GM12864 (cell line): ENCODE results near the gene GAA.

Experiments
- DNase-seq: peaks from one replicate; pipeline ENCODE4 v3.0.0-alpha.2; 2011; ENCODE audit warnings: low read depth
- H3K4me3 ChIP-seq: 2 replicates; pipeline ENCODE4 v1.5.1; 2011; ENCODE audit warnings: mild to moderate bottlenecking, low read depth, low read length, control low read depth
- CTCF ChIP-seq: IDR thresholded peaks from 2 replicates; pipeline ENCODE4 v1.5.1; 2011; ENCODE audit warnings: low read depth, mild to moderate bottlenecking, moderate library complexity, low read length, control low read depth, inconsistent platforms; ENCODE audit errors: missing control alignments

Gene GAA

GRCh38 chr17:80061421-80061820 is 40.0 kb upstream of the GAA start:
- TF ChIP-seq CTCF: no peak
- DNase-seq: no peak
- H3K4me3 ChIP-seq: no peak overlapping the region

DNA sequence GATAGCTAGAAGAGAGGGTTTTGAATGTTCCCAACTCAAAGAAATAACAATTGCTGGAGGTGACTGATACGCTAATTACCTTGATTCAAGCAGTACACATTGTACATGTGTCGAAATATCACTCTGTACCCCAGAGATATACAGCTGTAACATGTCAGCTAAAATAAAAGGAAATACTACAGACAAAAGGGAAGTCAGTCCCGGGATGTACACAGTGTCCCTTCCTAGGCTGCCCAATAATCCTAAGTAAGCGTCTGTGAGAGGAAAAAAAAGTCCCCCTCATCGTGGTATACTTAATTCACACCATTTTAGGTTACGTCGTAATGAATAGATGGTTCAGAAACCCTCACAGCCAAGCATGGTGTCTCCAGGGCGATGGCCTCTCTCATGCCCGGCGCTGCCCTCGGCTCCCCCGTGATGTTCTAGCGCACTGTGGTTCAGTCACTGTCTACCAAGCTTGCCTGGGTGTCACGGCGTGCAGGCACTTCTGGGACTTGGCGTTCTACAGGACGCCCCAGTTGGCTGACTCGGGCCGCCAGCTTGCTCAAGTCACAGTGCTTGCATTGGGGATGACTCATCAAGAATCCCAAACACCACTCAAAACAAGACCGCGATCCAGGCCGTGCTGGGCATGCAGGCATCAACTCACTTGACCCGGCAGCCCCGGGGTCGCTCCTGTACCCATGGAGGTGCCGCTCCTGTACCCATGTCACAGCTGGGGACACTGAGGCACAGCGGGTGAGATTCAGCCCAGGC is 37.4 kb upstream of the GAA start:
- no peak overlapping the region for H3K4me3 ChIP-seq
- no peak for TF ChIP-seq CTCF
- no peak for DNase-seq

DNA sequence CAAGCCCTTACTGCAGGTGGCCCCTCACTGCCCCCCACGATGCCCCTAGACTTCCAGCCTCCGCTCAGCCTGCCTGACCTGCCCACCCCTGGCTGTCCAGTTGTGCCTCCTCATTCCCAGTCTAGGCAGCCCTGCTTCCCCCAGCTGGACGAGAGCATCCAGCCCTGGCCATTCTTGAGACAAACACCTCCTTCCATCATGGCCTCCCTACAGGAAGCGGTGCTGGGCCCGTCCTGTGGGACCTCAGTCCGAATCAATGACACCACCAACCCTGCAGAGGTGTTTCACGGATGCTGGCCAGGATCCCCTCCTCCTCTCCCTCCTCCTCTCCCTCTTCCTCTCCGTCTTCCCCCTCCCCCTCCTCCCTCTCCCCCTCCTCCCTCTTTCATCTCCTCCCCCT is 36.7 kb upstream of the GAA start:
- TF ChIP-seq CTCF: no peak
- no peak for DNase-seq
- H3K4me3 ChIP-seq: no peak overlapping the region

DNA sequence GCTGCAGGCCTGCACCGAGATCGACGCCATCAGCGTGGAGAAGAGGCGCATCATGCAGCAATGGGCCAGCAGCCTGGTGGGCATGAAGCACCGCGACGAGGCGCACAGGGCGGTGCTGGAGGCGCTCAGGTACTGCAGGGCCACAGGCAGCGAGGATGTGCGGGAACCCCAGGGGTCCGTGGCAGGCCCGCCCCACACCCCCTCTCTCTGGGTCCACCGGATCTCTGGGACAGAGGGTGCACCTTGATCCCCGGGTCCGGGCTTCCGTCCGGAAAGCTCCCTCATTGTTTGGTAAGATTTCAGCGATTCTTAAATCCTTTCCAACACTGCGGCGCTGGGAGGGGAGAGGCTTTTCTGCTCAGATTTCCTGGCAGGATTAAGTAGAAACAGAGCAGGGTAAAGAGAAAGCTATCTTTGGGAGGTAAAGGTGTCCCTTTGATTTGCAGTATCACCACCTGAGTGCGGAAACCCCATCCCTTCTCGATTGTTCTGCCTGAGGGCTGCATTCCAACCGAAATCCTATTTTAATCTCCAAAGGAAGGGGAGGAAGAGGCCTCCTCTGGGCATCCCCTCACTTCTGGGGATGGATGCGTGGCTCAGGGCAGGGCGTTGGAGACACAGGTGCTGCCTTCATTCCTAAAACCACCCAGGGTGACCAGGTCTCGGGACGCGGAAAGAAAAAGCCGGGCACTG is 35.8 kb upstream of the GAA start:
- TF ChIP-seq CTCF: no peak
- no peak for DNase-seq
- H3K4me3 ChIP-seq: no peak overlapping the region

GRCh38 chr17:80067393-80067986 is 33.9 kb upstream of the GAA start:
- no peak overlapping the region for H3K4me3 ChIP-seq
- TF ChIP-seq CTCF: no peak
- DNase-seq: no peak

GRCh38 chr17:80068301-80069222 is 32.8 kb upstream of the GAA start:
- DNase-seq: no peak
- no peak overlapping the region for H3K4me3 ChIP-seq
- no peak for TF ChIP-seq CTCF
